ENCODE measurements around the gene YIPF2. TPM values are rescaled to one million over a fixed set of nuclear protein-coding genes. Genes with fewer than 3 reads are reported as not detected.

Gene YIPF2
- total RNA-seq, 2 experiments from 2014 or later: 21.1 to 21.7 TPM

- H3K9me3 Mint-ChIP-seq: no peaks in the 10 kb centered on the region
- Histone ChIP-seq H3K4me3 (ENCODE audit: low read length) (no peak overlapping the region), H3K9me3 (ENCODE audit: control insufficient read depth in 1 of 2, insufficient read depth in 1 of 2, low read length in 2 of 2) (no peaks in the 10 kb centered on the region), H3K36me3 (ENCODE audit: insufficient read depth, low read length) (peaks cover 29% of the 10 kb centered on the region), H3K27ac (ENCODE audit: low read depth in 1 of 2, low read length in 2 of 2) (no peak overlapping the region), H3K4me1 (ENCODE audit: insufficient read depth, low read length) (no peaks in the 10 kb centered on the region), H3K27me3 (ENCODE audit: control insufficient read depth in 1 of 2, insufficient read depth in 2 of 2, low read length in 2 of 2) (no peaks in the 10 kb centered on the region)
- intact Hi-C loops (cut with DNase I, micrococcal nuclease): no loop called here
- H3K27ac Mint-ChIP-seq: no peak overlapping the region
- TF ChIP-seq CTCF (IDR thresholded peaks at IDR 0.05): no peak
- H3K4me3 Mint-ChIP-seq: no peak overlapping the region
- POLR2A ChIA-PET: no interaction called here
- no peak for ATAC-seq (ENCODE audit: poor library complexity)
- H3K27me3 Mint-ChIP-seq: no peaks in the 10 kb centered on the region
- CTCF ChIA-PET: no interaction called here
- no peaks in the 10 kb centered on the region for H3K4me1 Mint-ChIP-seq (ENCODE audit: low read depth)
- peaks cover 20% of the 10 kb centered on the region for H3K36me3 Mint-ChIP-seq (ENCODE audit: low read depth)
- DNase-seq: no peak
Measured at GRCh38 chr19:10908380-10908960, 20.0 kb downstream of the YIPF2 start.

- H3K27ac ChIP-seq (ENCODE audit: low read depth in 1 of 2, low read length in 2 of 2): no peak overlapping the region
- Mint-ChIP-seq H3K9me3 (peaks cover 3% of the 10 kb centered on the region), H3K36me3 (ENCODE audit: low read depth) (peaks cover 25% of the 10 kb centered on the region), H3K27ac (no peak overlapping the region), H3K27me3 (no peaks in the 10 kb centered on the region), H3K4me1 (ENCODE audit: low read depth) (no peaks in the 10 kb centered on the region), H3K4me3 (no peak overlapping the region)
- TF ChIP-seq CTCF (IDR thresholded peaks at IDR 0.05): no peak
- H3K4me1 ChIP-seq (ENCODE audit: insufficient read depth, low read length): no peaks in the 10 kb centered on the region
- DNase-seq (no peak), ATAC-seq (ENCODE audit: poor library complexity) (no peak)
- intact Hi-C loops (cut with DNase I, micrococcal nuclease): no loop called here
- CTCF ChIA-PET: no interaction called here
- POLR2A ChIA-PET: no interaction called here
- peaks cover 29% of the 10 kb centered on the region for H3K36me3 ChIP-seq (ENCODE audit: insufficient read depth, low read length)
- no peak overlapping the region for H3K4me3 ChIP-seq (ENCODE audit: low read length)
- no peaks in the 10 kb centered on the region for H3K27me3 ChIP-seq (ENCODE audit: control insufficient read depth in 1 of 2, insufficient read depth in 2 of 2, low read length in 2 of 2)
- no peaks in the 10 kb centered on the region for H3K9me3 ChIP-seq (ENCODE audit: control insufficient read depth in 1 of 2, insufficient read depth in 1 of 2, low read length in 2 of 2)
Measured at GRCh38 chr19:10907925-10908324, 20.5 kb downstream of the YIPF2 start.

- peaks cover 11% of the 10 kb centered on the region for H3K36me3 Mint-ChIP-seq (ENCODE audit: low read depth)
- H3K4me1 Mint-ChIP-seq (ENCODE audit: low read depth): peaks cover 16% of the 10 kb centered on the region
- Histone ChIP-seq H3K9me3 (ENCODE audit: control insufficient read depth in 1 of 2, insufficient read depth in 1 of 2, low read length in 2 of 2) (peaks cover 0 to 5% of the 10 kb centered on the region in 2 experiments), H3K27ac (ENCODE audit: low read depth in 1 of 2, low read length in 2 of 2) (no peak overlapping the region), H3K27me3 (ENCODE audit: control insufficient read depth in 1 of 2, insufficient read depth in 2 of 2, low read length in 2 of 2) (no peaks in the 10 kb centered on the region), H3K4me3 (ENCODE audit: low read length) (no peak overlapping the region), H3K4me1 (ENCODE audit: insufficient read depth, low read length) (peaks cover 14% of the 10 kb centered on the region), H3K36me3 (ENCODE audit: insufficient read depth, low read length) (peaks cover 2% of the 10 kb centered on the region)
- TF ChIP-seq CTCF (IDR thresholded peaks at IDR 0.05): no peak
- ChIA-PET CTCF (no interaction called here), POLR2A (no interaction called here)
- no peak overlapping the region for H3K4me3 Mint-ChIP-seq
- ATAC-seq (ENCODE audit: poor library complexity) (no peak), DNase-seq (no peak)
- intact Hi-C loops (cut with DNase I, micrococcal nuclease): no loop called here
- H3K9me3 Mint-ChIP-seq: peaks cover 5% of the 10 kb centered on the region
- no peaks in the 10 kb centered on the region for H3K27me3 Mint-ChIP-seq
- no peak overlapping the region for H3K27ac Mint-ChIP-seq
Measured at GRCh38 chr19:10899151-10899653, 29.2 kb downstream of the YIPF2 start.
